ENCODE data around the gene OTUB1. TPM values are rescaled to one million over a fixed set of nuclear protein-coding genes. Genes with fewer than 3 reads are reported as not detected.

OTUB1 gene
- total and polyA plus RNA-seq, 2 of the 13 experiments (the other 11 are each of a cell fraction or from before 2014, with no cell fraction given), result 58.8 to 130 TPM

- TF ChIP-seq ZNF704 (CRISPR knock-in tag; IDR thresholded peaks at IDR 0.05; ENCODE audit: borderline replicate concordance) (no peak), ZNF275 (CRISPR knock-in tag; IDR thresholded peaks at IDR 0.05; ENCODE audit: borderline replicate concordance) (no peak), KLF16 (CRISPR knock-in tag; IDR thresholded peaks at IDR 0.05) (peak in 1 of 2 experiments; percentile 90; a peak in 1 of 4 replicates), NRL (CRISPR knock-in tag; IDR thresholded peaks at IDR 0.05; ENCODE audit: borderline replicate concordance) (no peak; the same call in 1 of the 2 replicates), PCBP2 (optimal IDR thresholded peaks at IDR 0.05; ENCODE audit: low read depth, low read length, poor library complexity, severe bottlenecking) (no peak), ZBTB8A (CRISPR knock-in tag; IDR thresholded peaks at IDR 0.05; ENCODE audit: borderline replicate concordance, low read depth) (no peak), HDAC6 (IDR thresholded peaks at IDR 0.05; ENCODE audit: low read depth, low read length) (no peak), HNF4G (IDR thresholded peaks at IDR 0.05; ENCODE audit: borderline replicate concordance, low read depth, low read length) (no peak), HNF4G (CRISPR knock-in tag; IDR thresholded peaks at IDR 0.05; ENCODE audit: borderline replicate concordance, low read depth) (no peak), RELA (CRISPR knock-in tag; IDR thresholded peaks at IDR 0.05) (peak; percentile 58; the same call in 1 of the 2 replicates), FOXM1 (CRISPR knock-in tag; IDR thresholded peaks at IDR 0.05) (no peak), YY1 (IDR thresholded peaks at IDR 0.05; ENCODE audit: insufficient read depth, insufficient replicate concordance, low read depth, low read length) (peak; percentile 76), SETDB1 (CRISPR knock-in tag; IDR thresholded peaks at IDR 0.05; ENCODE audit: borderline replicate concordance) (no peak), TFAP4 (IDR thresholded peaks at IDR 0.05; ENCODE audit: borderline replicate concordance, low read depth) (peak; percentile 58; the same call in 1 of the 2 replicates), ZBTB7A (CRISPR knock-in tag; IDR thresholded peaks at IDR 0.05) (peak; percentile 13; the same call in 1 of the 2 replicates), ZNF724P (CRISPR knock-in tag; IDR thresholded peaks at IDR 0.05; ENCODE audit: borderline replicate concordance) (no peak; the same call in 1 of the 2 replicates), ZNF235 (CRISPR knock-in tag; IDR thresholded peaks at IDR 0.05; ENCODE audit: borderline replicate concordance) (no peak), ADNP (CRISPR knock-in tag; IDR thresholded peaks at IDR 0.05) (no peak), ZNF230 (CRISPR knock-in tag; IDR thresholded peaks at IDR 0.05) (no peak), FOXP1 (IDR thresholded peaks at IDR 0.05) (no peak), FOXP1 (CRISPR knock-in tag; IDR thresholded peaks at IDR 0.05) (no peak), RXRA (CRISPR knock-in tag; IDR thresholded peaks at IDR 0.05) (peak; percentile 45), CBX2 (IDR thresholded peaks at IDR 0.05; ENCODE audit: low read depth, low read length) (no peak), CBX2 (CRISPR knock-in tag; IDR thresholded peaks at IDR 0.05; ENCODE audit: low read depth) (no peak), ZNF414 (CRISPR knock-in tag; IDR thresholded peaks at IDR 0.05) (no peak)
Measured at GRCh38 chr11:63938479-63939396, 47.5 kb upstream of the OTUB1 start, which contains the start of gene NAA40 (continued).
